ENCODE measurements around the gene ZNF576.

Gene ZNF576

GRCh38 chr19:43563816-43564457, 32.5 kb upstream of the ZNF576 start:
- H3K4me3 ChIP-seq (replicated peaks; ENCODE audit: low read depth, low read length) = no peak overlapping the region
- TF ChIP-seq CTCF (IDR thresholded peaks at IDR 0.05; ENCODE audit: low read length, missing control alignments) = no peak
- DNase-seq (ENCODE audit: low read depth) = no peak

- no peak overlapping the region for H3K4me3 ChIP-seq (replicated peaks; ENCODE audit: low read depth, low read length)
- DNase-seq (ENCODE audit: low read depth) = no peak
- no peak for TF ChIP-seq CTCF (IDR thresholded peaks at IDR 0.05; ENCODE audit: low read length, missing control alignments)
These were observed 31.6 kb upstream of the ZNF576 start for GRCh38 chr19:43564800-43565199.

GRCh38 chr19:43569657-43570056, 26.7 kb upstream of the ZNF576 start:
- no peak overlapping the region for H3K4me3 ChIP-seq (replicated peaks; ENCODE audit: low read depth, low read length)
- no peak for DNase-seq (ENCODE audit: low read depth)
- TF ChIP-seq CTCF (IDR thresholded peaks at IDR 0.05; ENCODE audit: low read length, missing control alignments) = no peak

GRCh38 chr19:43570174-43570791, 26.1 kb upstream of the ZNF576 start:
- no peak for DNase-seq (ENCODE audit: low read depth)
- no peak for TF ChIP-seq CTCF (IDR thresholded peaks at IDR 0.05; ENCODE audit: low read length, missing control alignments)
- H3K4me3 ChIP-seq (replicated peaks; ENCODE audit: low read depth, low read length) = no peak overlapping the region

GRCh38 chr19:43572171-43572588, 24.2 kb upstream of the ZNF576 start:
- no peak overlapping the region for H3K4me3 ChIP-seq (replicated peaks; ENCODE audit: low read depth, low read length)
- TF ChIP-seq CTCF (IDR thresholded peaks at IDR 0.05; ENCODE audit: low read length, missing control alignments) = no peak
- no peak for DNase-seq (ENCODE audit: low read depth)

GRCh38 chr19:43574424-43575155, 21.8 kb upstream of the ZNF576 start:
- no peak for DNase-seq (ENCODE audit: low read depth)
- peak overlapping the region; percentile 99 for H3K4me3 ChIP-seq (replicated peaks; ENCODE audit: low read depth, low read length)
- no peak for TF ChIP-seq CTCF (IDR thresholded peaks at IDR 0.05; ENCODE audit: low read length, missing control alignments)
